Astrocyte (in vitro differentiated cells and primary cell): ENCODE data around the gene PALMD. TPM values are rescaled to one million over a fixed set of nuclear protein-coding genes. Genes with fewer than 3 reads are reported as not detected.

Experiments used
- DNase-seq: peaks from one replicate; pipeline ENCODE4 v3.0.0-alpha.2; 2010; ENCODE audit warnings: low read depth
- FAIRE-seq: peaks from 2 replicates; lab custom pipeline; 2011; peaks lifted over from hg19 to GRCh38; lab: Jason Lieb, UNC
- H2AFZ ChIP-seq: 2 replicates; pipeline ENCODE4 v1.6.0; 2012; ENCODE audit warnings: low read depth, low read length, inconsistent platforms
- H3K27ac ChIP-seq: 2 replicates; pipeline ENCODE4 v1.5.1; 2011; ENCODE audit warnings: low read depth, low read length, inconsistent platforms
- H3K27me3 ChIP-seq: 2 replicates; pipeline ENCODE4 v1.6.0; 2011; ENCODE audit warnings: low read length, inconsistent platforms; ENCODE audit not compliant: insufficient read depth
- H3K36me3 ChIP-seq: 2 replicates; pipeline ENCODE4 v1.5.1; 2011; ENCODE audit warnings: low read length, inconsistent platforms; ENCODE audit not compliant: insufficient read depth
- H3K4me1 ChIP-seq: 2 replicates; pipeline ENCODE4 v1.5.1; 2011; ENCODE audit warnings: low read length, inconsistent platforms; ENCODE audit not compliant: insufficient read depth
- H3K4me2 ChIP-seq: 2 replicates; pipeline ENCODE4 v1.6.0; 2012; ENCODE audit warnings: low read length, inconsistent platforms
- H3K4me3 ChIP-seq: 2 replicates; pipeline ENCODE4 v1.5.1; 2011; ENCODE audit warnings: low read depth, mild to moderate bottlenecking, low read length, inconsistent platforms; ENCODE audit not compliant: insufficient read depth
- H3K79me2 ChIP-seq: 2 replicates; pipeline ENCODE4 v1.6.0; 2012; ENCODE audit warnings: mild to moderate bottlenecking, low read length, inconsistent platforms; ENCODE audit not compliant: insufficient read depth
- H3K9ac ChIP-seq: 2 replicates; pipeline ENCODE4 v1.6.0; 2012; ENCODE audit warnings: mild to moderate bottlenecking, low read length, inconsistent platforms
- H3K9me3 ChIP-seq: 2 replicates; pipeline ENCODE4 v1.5.1; 2012; ENCODE audit warnings: low read depth, mild to moderate bottlenecking, low read length, inconsistent platforms; ENCODE audit not compliant: insufficient read depth
- H4K20me1 ChIP-seq: 2 replicates; pipeline ENCODE4 v1.6.0; 2012; ENCODE audit warnings: low read length, inconsistent platforms; ENCODE audit not compliant: insufficient read depth
- H3K27ac Mint-ChIP-seq: one replicate; pipeline ENCODE4 v1.8.0; 2021; ENCODE audit warnings: mild to moderate bottlenecking, mixed read lengths; ENCODE audit not compliant: unreplicated experiment
- H3K27me3 Mint-ChIP-seq: one replicate; pipeline ENCODE4 v1.8.0; 2021; ENCODE audit warnings: low read depth, mixed read lengths; ENCODE audit not compliant: unreplicated experiment
- H3K36me3 Mint-ChIP-seq: one replicate; pipeline ENCODE4 v1.8.0; 2021; ENCODE audit warnings: low read depth, mixed read lengths; ENCODE audit not compliant: unreplicated experiment
- H3K4me1 Mint-ChIP-seq: one replicate; pipeline ENCODE4 v1.8.0; 2021; ENCODE audit warnings: low read depth, mixed read lengths; ENCODE audit not compliant: unreplicated experiment
- H3K4me3 Mint-ChIP-seq: one replicate; pipeline ENCODE4 v1.8.0; 2021; ENCODE audit warnings: mild to moderate bottlenecking, moderate library complexity, mixed read lengths; ENCODE audit not compliant: unreplicated experiment
- H3K9me3 Mint-ChIP-seq: one replicate; pipeline ENCODE4 v1.8.0; 2021; ENCODE audit warnings: mild to moderate bottlenecking, mixed read lengths; ENCODE audit not compliant: unreplicated experiment
- EZH2 ChIP-seq: IDR thresholded peaks from 2 replicates; pipeline ENCODE4 v1.6.1; 2012; ENCODE audit warnings: mild to moderate bottlenecking, low read length, inconsistent platforms; ENCODE audit not compliant: insufficient read depth
- total RNA-seq: library from RNA; stranded (reverse); gene quantifications from 2 replicates; pipeline ENCODE4 v1.2.1, GENCODE V29; 2021
- TF ChIP-seq, protein P1 (sequence below): IDR thresholded peaks from 2 replicates; pipeline ENCODE4 v1.5.1; 2011; ENCODE audit warnings: low read depth, mild to moderate bottlenecking, inconsistent platforms, low read length, moderate library complexity; ENCODE audit not compliant: insufficient read depth

PALMD gene
- total RNA-seq, 1 donor from 2014 or later: 0.41 TPM

DNA sequence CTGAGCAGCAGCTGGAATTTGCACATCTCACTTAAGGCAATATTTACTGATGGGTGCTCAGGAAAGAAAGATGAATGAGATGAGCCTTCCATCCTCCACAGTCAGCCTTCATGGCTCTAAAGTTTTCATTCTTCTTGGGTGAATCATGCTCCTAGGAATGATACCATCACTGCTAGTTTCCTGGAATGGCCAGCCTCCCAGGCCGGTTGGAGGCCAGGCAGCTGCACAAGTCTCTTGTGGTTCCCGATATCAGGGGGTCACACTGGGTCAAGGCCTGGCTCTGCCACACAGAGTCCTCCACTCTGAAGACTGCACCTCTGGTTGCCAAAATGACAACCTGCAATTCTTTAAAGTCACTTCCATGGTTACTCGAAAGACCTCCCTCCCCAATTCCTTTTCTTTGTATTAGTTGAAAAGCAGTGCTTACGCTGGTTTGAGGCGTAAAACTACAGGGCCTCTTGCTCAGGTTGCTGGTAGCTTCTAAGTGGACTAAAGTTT, 46.2 kb upstream of the PALMD start:
- no peaks in the 10 kb centered on the region for H3K27me3 ChIP-seq
- peak; percentile 99 for DNase-seq
- H3K79me2 ChIP-seq: no peaks in the 10 kb centered on the region
- no peak overlapping the region for H3K4me3 ChIP-seq
- no peaks in the 10 kb centered on the region for H3K36me3 ChIP-seq
- H3K27ac ChIP-seq: peak overlapping the region; percentile 67
- TF ChIP-seq EZH2: no peak
- TF ChIP-seq, protein P1, sequence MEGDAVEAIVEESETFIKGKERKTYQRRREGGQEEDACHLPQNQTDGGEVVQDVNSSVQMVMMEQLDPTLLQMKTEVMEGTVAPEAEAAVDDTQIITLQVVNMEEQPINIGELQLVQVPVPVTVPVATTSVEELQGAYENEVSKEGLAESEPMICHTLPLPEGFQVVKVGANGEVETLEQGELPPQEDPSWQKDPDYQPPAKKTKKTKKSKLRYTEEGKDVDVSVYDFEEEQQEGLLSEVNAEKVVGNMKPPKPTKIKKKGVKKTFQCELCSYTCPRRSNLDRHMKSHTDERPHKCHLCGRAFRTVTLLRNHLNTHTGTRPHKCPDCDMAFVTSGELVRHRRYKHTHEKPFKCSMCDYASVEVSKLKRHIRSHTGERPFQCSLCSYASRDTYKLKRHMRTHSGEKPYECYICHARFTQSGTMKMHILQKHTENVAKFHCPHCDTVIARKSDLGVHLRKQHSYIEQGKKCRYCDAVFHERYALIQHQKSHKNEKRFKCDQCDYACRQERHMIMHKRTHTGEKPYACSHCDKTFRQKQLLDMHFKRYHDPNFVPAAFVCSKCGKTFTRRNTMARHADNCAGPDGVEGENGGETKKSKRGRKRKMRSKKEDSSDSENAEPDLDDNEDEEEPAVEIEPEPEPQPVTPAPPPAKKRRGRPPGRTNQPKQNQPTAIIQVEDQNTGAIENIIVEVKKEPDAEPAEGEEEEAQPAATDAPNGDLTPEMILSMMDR: no peak
- H3K4me3 Mint-ChIP-seq: no peak overlapping the region
- H3K9me3 ChIP-seq: no peaks in the 10 kb centered on the region
- H3K9ac ChIP-seq: peak overlapping the region; percentile 41
- H3K36me3 Mint-ChIP-seq: no peaks in the 10 kb centered on the region
- peaks cover 28% of the 10 kb centered on the region for H3K4me1 Mint-ChIP-seq
- no peaks in the 10 kb centered on the region for H3K9me3 Mint-ChIP-seq
- H4K20me1 ChIP-seq: no peaks in the 10 kb centered on the region
- peak overlapping the region; percentile 93 for H3K27ac Mint-ChIP-seq
- peak overlapping the region; percentile 62 for H3K4me2 ChIP-seq
- peaks cover 22% of the 10 kb centered on the region for H3K4me1 ChIP-seq
- peak overlapping the region; percentile 19 for H2AFZ ChIP-seq
- no peaks in the 10 kb centered on the region for H3K27me3 Mint-ChIP-seq
- FAIRE-seq: peak; percentile 96

GRCh38 chr1:99600782-99601181, 45.1 kb upstream of the PALMD start:
- H3K9ac ChIP-seq: no peak overlapping the region
- H3K36me3 Mint-ChIP-seq: no peaks in the 10 kb centered on the region
- H3K4me3 Mint-ChIP-seq: no peak overlapping the region
- no peaks in the 10 kb centered on the region for H4K20me1 ChIP-seq
- TF ChIP-seq, protein P1: no peak
- TF ChIP-seq EZH2: no peak
- DNase-seq (peak; percentile 30), FAIRE-seq (no peak)
- no peak overlapping the region for H3K4me3 ChIP-seq
- H3K4me2 ChIP-seq: no peak overlapping the region
- peak overlapping the region; percentile 35 for H2AFZ ChIP-seq
- H3K79me2 ChIP-seq: no peaks in the 10 kb centered on the region
- no peaks in the 10 kb centered on the region for H3K27me3 ChIP-seq
- peaks cover 2% of the 10 kb centered on the region for H3K9me3 Mint-ChIP-seq
- H3K27ac Mint-ChIP-seq: peak overlapping the region; percentile 93
- no peak overlapping the region for H3K27ac ChIP-seq
- peaks cover 22% of the 10 kb centered on the region for H3K4me1 ChIP-seq
- peaks cover 28% of the 10 kb centered on the region for H3K4me1 Mint-ChIP-seq
- H3K27me3 Mint-ChIP-seq: no peaks in the 10 kb centered on the region
- H3K36me3 ChIP-seq: no peaks in the 10 kb centered on the region
- H3K9me3 ChIP-seq: no peaks in the 10 kb centered on the region

- peaks cover 2% of the 10 kb centered on the region for H3K9me3 Mint-ChIP-seq
- no peak overlapping the region for H2AFZ ChIP-seq
- no peaks in the 10 kb centered on the region for H3K36me3 Mint-ChIP-seq
- no peak overlapping the region for H3K4me3 ChIP-seq
- H4K20me1 ChIP-seq: no peaks in the 10 kb centered on the region
- H3K4me2 ChIP-seq: no peak overlapping the region
- H3K4me1 Mint-ChIP-seq: peaks cover 28% of the 10 kb centered on the region
- no peaks in the 10 kb centered on the region for H3K9me3 ChIP-seq
- H3K4me3 Mint-ChIP-seq: no peak overlapping the region
- no peaks in the 10 kb centered on the region for H3K27me3 ChIP-seq
- H3K4me1 ChIP-seq: peaks cover 22% of the 10 kb centered on the region
- DNase-seq (no peak), FAIRE-seq (no peak)
- H3K27me3 Mint-ChIP-seq: no peaks in the 10 kb centered on the region
- H3K79me2 ChIP-seq: no peaks in the 10 kb centered on the region
- no peak overlapping the region for H3K27ac Mint-ChIP-seq
- no peak overlapping the region for H3K9ac ChIP-seq
- TF ChIP-seq, protein P1: no peak
- no peak for TF ChIP-seq EZH2
- H3K36me3 ChIP-seq: no peaks in the 10 kb centered on the region
- no peak overlapping the region for H3K27ac ChIP-seq
Observed at GRCh38 chr1:99601208-99601607, 44.7 kb upstream of the PALMD start.
